ENCODE data around the gene OSBPL6. TPM values are rescaled to one million over a fixed set of nuclear protein-coding genes. Genes with fewer than 3 reads are reported as not detected.

Gene OSBPL6
- total and polyA plus RNA-seq, 10 of the 15 experiments (the other 5 are each of a cell fraction or from before 2014, with no cell fraction given), result 0.01 to 0.08 (median 0.03) TPM; not detected in 5

DNA sequence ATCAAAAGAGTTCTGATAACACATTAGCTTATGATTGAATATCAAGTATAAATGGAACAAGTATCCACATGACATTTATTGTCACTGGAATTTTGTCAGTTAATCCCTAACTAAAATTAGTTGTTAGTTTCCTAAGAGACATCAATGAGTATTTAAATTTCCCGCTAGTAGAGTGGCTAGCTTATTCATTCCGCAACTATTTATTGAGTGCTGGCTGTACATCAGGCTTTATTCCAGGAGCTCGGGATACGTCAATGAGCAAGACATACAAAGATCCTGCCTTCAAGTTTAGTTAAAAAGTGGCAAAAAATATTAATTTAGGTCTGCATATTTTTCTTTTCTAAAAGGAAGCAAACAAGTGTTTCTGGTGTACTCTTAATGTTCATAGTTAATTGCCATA lies 197.4 kb downstream of the OSBPL6 start:
- CTCF ChIA-PET, result interaction anchor here (0.6 to 19.4 kb wide), 6 partner anchors 9 to 827 kb away, joined by 3 to 702 read pairs (median 3); no protein-coding TSS in a partner anchor
- no peak for TF ChIP-seq RB1 (IDR thresholded peaks at IDR 0.05; ENCODE audit: borderline replicate concordance)
- no peak for TF ChIP-seq PAX8 (IDR thresholded peaks at IDR 0.05)
- TF ChIP-seq EP300 (IDR thresholded peaks at IDR 0.05; ENCODE audit: borderline replicate concordance in 1 of 2, control insufficient read depth in 1 of 2, low read depth in 2 of 2, low read length in 2 of 2), result no peak
- no peak for TF ChIP-seq SMAD1 (IDR thresholded peaks at IDR 0.05; ENCODE audit: low read depth, partially characterized antibody)
- TF ChIP-seq DPF2 (IDR thresholded peaks at IDR 0.05), result no peak
- TF ChIP-seq ZNF217 (IDR thresholded peaks at IDR 0.05), result no peak
- no peak for TF ChIP-seq STAT3 (IDR thresholded peaks at IDR 0.05; ENCODE audit: low read depth, low read length)
- TF ChIP-seq, protein P1, sequence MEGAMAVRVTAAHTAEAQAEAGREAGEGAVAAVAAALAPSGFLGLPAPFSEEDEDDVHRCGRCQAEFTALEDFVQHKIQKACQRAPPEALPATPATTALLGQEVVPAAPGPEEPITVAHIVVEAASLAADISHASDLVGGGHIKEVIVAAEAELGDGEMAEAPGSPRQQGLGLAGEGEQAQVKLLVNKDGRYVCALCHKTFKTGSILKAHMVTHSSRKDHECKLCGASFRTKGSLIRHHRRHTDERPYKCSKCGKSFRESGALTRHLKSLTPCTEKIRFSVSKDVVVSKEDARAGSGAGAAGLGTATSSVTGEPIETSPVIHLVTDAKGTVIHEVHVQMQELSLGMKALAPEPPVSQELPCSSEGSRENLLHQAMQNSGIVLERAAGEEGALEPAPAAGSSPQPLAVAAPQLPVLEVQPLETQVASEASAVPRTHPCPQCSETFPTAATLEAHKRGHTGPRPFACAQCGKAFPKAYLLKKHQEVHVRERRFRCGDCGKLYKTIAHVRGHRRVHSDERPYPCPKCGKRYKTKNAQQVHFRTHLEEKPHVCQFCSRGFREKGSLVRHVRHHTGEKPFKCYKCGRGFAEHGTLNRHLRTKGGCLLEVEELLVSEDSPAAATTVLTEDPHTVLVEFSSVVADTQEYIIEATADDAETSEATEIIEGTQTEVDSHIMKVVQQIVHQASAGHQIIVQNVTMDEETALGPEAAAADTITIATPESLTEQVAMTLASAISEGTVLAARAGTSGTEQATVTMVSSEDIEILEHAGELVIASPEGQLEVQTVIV (IDR thresholded peaks at IDR 0.05; ENCODE audit: borderline replicate concordance, partially characterized antibody), result no peak
- TF ChIP-seq WRNIP1 (IDR thresholded peaks at IDR 0.05; ENCODE audit: borderline replicate concordance, low read depth, low read length), result no peak
- no peak for TF ChIP-seq KLF5 (IDR thresholded peaks at IDR 0.05; ENCODE audit: partially characterized antibody)
- no peak for TF ChIP-seq ZSCAN29 (IDR thresholded peaks at IDR 0.05)
- TF ChIP-seq TCF12 (IDR thresholded peaks at IDR 0.05; ENCODE audit: low read depth, low read length), result no peak
- TF ChIP-seq NFYA (IDR thresholded peaks at IDR 0.05; ENCODE audit: borderline replicate concordance, low read depth, low read length), result no peak
- no peak for TF ChIP-seq ETV6 (conservative IDR thresholded peaks at IDR 0.05 in 1 of 2, IDR thresholded peaks at IDR 0.05 in 1 of 2; ENCODE audit: borderline replicate concordance in 1 of 2, low read depth in 1 of 2)
- TF ChIP-seq, protein P2, sequence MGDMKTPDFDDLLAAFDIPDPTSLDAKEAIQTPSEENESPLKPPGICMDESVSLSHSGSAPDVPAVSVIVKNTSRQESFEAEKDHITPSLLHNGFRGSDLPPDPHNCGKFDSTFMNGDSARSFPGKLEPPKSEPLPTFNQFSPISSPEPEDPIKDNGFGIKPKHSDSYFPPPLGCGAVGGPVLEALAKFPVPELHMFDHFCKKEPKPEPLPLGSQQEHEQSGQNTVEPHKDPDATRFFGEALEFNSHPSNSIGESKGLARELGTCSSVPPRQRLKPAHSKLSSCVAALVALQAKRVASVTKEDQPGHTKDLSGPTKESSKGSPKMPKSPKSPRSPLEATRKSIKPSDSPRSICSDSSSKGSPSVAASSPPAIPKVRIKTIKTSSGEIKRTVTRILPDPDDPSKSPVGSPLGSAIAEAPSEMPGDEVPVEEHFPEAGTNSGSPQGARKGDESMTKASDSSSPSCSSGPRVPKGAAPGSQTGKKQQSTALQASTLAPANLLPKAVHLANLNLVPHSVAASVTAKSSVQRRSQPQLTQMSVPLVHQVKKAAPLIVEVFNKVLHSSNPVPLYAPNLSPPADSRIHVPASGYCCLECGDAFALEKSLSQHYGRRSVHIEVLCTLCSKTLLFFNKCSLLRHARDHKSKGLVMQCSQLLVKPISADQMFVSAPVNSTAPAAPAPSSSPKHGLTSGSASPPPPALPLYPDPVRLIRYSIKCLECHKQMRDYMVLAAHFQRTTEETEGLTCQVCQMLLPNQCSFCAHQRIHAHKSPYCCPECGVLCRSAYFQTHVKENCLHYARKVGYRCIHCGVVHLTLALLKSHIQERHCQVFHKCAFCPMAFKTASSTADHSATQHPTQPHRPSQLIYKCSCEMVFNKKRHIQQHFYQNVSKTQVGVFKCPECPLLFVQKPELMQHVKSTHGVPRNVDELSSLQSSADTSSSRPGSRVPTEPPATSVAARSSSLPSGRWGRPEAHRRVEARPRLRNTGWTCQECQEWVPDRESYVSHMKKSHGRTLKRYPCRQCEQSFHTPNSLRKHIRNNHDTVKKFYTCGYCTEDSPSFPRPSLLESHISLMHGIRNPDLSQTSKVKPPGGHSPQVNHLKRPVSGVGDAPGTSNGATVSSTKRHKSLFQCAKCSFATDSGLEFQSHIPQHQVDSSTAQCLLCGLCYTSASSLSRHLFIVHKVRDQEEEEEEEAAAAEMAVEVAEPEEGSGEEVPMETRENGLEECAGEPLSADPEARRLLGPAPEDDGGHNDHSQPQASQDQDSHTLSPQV (IDR thresholded peaks at IDR 0.05), result no peak

More for the DNA sequence above, 197.4 kb downstream of the OSBPL6 start:
- H3K4me1 ChIP-seq (ENCODE audit: control insufficient read depth, insufficient read depth, low read length), result no peaks in the 10 kb centered on the region
- SMC1A ChIA-PET (ENCODE audit: uncharacterized antibody, unreplicated experiment), result interaction anchor here (1.1 to 18.1 kb wide), 4 partner anchors 11 to 67 kb away, joined by 4 to 454 read pairs (median 4); no protein-coding TSS in a partner anchor
- H3K36me3 ChIP-seq (ENCODE audit: control insufficient read depth in 2 of 2, insufficient read depth in 2 of 2, low read length in 1 of 2), result no peaks in the 10 kb centered on the region
- DNase-seq (ENCODE audit: low read depth, low spot score) (no peak), FAIRE-seq (no peak), ATAC-seq (no peak)
- no peak overlapping the region for H3K9ac ChIP-seq (ENCODE audit: control insufficient read depth, insufficient read depth, low read length)
- H2AFZ ChIP-seq (ENCODE audit: control insufficient read depth, low read depth, low read length), result no peak overlapping the region
- intact Hi-C loops (cut with micrococcal nuclease; ENCODE audit: unreplicated experiment) (no loop called here), in situ Hi-C loops (cut with MboI) (no loop called here)
- 75% methylated on average over 4 of the region's 4 CpGs for WGBS (ENCODE audit: insufficient coverage, insufficient replicate concordance, low lambda C conversion rate, missing lambda C conversion rate)
- POLR2A ChIA-PET, result no interaction called here
- H3K4me3 ChIP-seq, result no peak overlapping the region
- no peaks in the 10 kb centered on the region for H4K20me1 ChIP-seq (ENCODE audit: control insufficient read depth, insufficient read depth)
- H3K9me3 ChIP-seq (replicated peaks; ENCODE audit: control insufficient read depth, insufficient read depth, low read length), result no peaks in the 10 kb centered on the region
- H3K27ac ChIP-seq (ENCODE audit: control insufficient read depth, insufficient read depth), result no peak overlapping the region
- no peak overlapping the region for H3K4me2 ChIP-seq (ENCODE audit: control insufficient read depth, insufficient read depth)
- H3K27me3 ChIP-seq (replicated peaks in 1 of 2; ENCODE audit: control insufficient read depth in 2 of 2, insufficient read depth in 2 of 2, low read length in 1 of 2), result no peaks in the 10 kb centered on the region
- no TSS peak for BruUV-seq (replicated peaks)
- no peaks in the 10 kb centered on the region for H3K79me2 ChIP-seq (ENCODE audit: control insufficient read depth, insufficient read depth, low read length)
- RAD21 ChIA-PET (ENCODE audit: unreplicated experiment), result interaction anchor here (0.7 to 2.1 kb wide), 6 partner anchors 11 to 86 kb away, joined by 3 to 7 read pairs (median 4); no protein-coding TSS in a partner anchor
